ENCODE measurements around the gene LDB2. TPM values are rescaled to one million over a fixed set of nuclear protein-coding genes. Genes with fewer than 3 reads are reported as not detected.

Gene LDB2
- total and polyA plus RNA-seq, 2 experiments from 2014 or later, result 48.6 to 80.1 TPM

DNA sequence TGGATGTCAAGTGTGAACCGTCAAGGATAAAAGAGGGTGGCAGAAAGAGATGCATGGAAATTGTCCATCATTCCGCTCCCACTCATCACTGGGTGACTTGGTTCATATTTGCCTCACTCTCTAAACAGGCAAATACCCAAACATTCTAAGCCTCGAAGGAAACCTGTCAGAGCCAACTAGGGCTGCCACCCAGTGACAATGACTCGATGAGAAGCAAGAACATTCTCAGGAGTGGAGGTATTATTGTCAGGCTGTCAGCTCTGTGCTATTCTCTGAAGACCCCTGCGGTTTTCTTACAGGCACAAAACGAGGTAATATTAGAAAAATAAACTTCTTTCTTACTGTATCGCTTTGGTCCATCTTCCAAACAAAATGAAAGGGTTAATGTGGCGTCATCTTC is 139.6 kb downstream of the LDB2 start (continued):
- TF ChIP-seq, protein P1, sequence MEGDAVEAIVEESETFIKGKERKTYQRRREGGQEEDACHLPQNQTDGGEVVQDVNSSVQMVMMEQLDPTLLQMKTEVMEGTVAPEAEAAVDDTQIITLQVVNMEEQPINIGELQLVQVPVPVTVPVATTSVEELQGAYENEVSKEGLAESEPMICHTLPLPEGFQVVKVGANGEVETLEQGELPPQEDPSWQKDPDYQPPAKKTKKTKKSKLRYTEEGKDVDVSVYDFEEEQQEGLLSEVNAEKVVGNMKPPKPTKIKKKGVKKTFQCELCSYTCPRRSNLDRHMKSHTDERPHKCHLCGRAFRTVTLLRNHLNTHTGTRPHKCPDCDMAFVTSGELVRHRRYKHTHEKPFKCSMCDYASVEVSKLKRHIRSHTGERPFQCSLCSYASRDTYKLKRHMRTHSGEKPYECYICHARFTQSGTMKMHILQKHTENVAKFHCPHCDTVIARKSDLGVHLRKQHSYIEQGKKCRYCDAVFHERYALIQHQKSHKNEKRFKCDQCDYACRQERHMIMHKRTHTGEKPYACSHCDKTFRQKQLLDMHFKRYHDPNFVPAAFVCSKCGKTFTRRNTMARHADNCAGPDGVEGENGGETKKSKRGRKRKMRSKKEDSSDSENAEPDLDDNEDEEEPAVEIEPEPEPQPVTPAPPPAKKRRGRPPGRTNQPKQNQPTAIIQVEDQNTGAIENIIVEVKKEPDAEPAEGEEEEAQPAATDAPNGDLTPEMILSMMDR (conservative IDR thresholded peaks at IDR 0.05; ENCODE audit: low read depth in 2 of 2), result no peak
- TF ChIP-seq CREB1 (CRISPR knock-in tag; IDR thresholded peaks at IDR 0.05; ENCODE audit: low read depth), result no peak
- no peak for TF ChIP-seq EZH2 (IDR thresholded peaks at IDR 0.05; ENCODE audit: low read depth, unreplicated experiment)

DNA sequence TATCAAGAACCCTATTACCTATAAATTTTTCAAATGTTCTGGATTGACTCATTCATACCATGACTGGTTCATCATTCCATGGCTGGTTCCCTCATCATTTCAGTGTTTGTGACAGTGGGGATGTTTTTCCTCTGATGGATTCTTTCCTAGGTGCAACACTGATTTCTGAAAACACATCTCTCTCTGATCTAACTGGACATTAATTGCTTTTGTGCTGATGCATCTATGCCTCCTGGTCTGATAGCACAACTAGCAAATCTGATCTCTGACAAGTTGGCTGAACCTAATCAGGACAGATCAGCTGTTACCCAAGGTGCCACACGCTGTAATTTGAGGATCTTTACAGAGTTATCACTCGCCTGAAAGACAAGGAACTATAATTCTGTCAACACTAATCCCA is 140.2 kb downstream of the LDB2 start:
- Histone ChIP-seq H3K27ac (ENCODE audit: low read depth) (no peak overlapping the region; the same call in 1 of the 2 replicates), H3K36me3 (ENCODE audit: insufficient read depth) (no peaks in the 10 kb centered on the region), H3F3A (replicated peaks; ENCODE audit: low read depth) (no peaks in the 10 kb centered on the region), H3K4me3 (no peak overlapping the region), H3K27me3 (ENCODE audit: insufficient read depth) (no peaks in the 10 kb centered on the region), H4K20me1 (replicated peaks; ENCODE audit: insufficient read depth) (no peaks in the 10 kb centered on the region), H3K79me2 (replicated peaks; ENCODE audit: insufficient read depth) (no peaks in the 10 kb centered on the region; the same call in 1 of the 2 replicates), H3K4me2 (no peak overlapping the region), H2AFZ (no peak overlapping the region), H3K4me1 (ENCODE audit: insufficient read depth) (peaks cover 14% of the 10 kb centered on the region), H3K9me2 (ENCODE audit: insufficient read depth) (peaks cover 5% of the 10 kb centered on the region; the same call in 1 of the 2 replicates)
- Mint-ChIP-seq H3K27me3 (ENCODE audit: insufficient read depth, low read depth, poor library complexity) (no peaks in the 10 kb centered on the region), H3K36me3 (ENCODE audit: low read depth) (peaks cover 27% of the 10 kb centered on the region), H3K4me3 (no peak overlapping the region), H3K4me1 (peaks cover 37% of the 10 kb centered on the region), H3K27ac (no peak overlapping the region), H3K9me3 (no peaks in the 10 kb centered on the region)
- no peak for DNase-seq (ENCODE audit: low spot score)
- ATAC-seq, result no peak
- TF ChIP-seq, protein P2, sequence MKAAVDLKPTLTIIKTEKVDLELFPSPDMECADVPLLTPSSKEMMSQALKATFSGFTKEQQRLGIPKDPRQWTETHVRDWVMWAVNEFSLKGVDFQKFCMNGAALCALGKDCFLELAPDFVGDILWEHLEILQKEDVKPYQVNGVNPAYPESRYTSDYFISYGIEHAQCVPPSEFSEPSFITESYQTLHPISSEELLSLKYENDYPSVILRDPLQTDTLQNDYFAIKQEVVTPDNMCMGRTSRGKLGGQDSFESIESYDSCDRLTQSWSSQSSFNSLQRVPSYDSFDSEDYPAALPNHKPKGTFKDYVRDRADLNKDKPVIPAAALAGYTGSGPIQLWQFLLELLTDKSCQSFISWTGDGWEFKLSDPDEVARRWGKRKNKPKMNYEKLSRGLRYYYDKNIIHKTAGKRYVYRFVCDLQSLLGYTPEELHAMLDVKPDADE (IDR thresholded peaks at IDR 0.05), result no peak
- no peak for TF ChIP-seq ZNF331 (CRISPR knock-in tag; IDR thresholded peaks at IDR 0.05; ENCODE audit: low read depth)
- TF ChIP-seq STAT1 (IDR thresholded peaks at IDR 0.05; ENCODE audit: unreplicated experiment), result no peak
- TF ChIP-seq, protein P3, sequence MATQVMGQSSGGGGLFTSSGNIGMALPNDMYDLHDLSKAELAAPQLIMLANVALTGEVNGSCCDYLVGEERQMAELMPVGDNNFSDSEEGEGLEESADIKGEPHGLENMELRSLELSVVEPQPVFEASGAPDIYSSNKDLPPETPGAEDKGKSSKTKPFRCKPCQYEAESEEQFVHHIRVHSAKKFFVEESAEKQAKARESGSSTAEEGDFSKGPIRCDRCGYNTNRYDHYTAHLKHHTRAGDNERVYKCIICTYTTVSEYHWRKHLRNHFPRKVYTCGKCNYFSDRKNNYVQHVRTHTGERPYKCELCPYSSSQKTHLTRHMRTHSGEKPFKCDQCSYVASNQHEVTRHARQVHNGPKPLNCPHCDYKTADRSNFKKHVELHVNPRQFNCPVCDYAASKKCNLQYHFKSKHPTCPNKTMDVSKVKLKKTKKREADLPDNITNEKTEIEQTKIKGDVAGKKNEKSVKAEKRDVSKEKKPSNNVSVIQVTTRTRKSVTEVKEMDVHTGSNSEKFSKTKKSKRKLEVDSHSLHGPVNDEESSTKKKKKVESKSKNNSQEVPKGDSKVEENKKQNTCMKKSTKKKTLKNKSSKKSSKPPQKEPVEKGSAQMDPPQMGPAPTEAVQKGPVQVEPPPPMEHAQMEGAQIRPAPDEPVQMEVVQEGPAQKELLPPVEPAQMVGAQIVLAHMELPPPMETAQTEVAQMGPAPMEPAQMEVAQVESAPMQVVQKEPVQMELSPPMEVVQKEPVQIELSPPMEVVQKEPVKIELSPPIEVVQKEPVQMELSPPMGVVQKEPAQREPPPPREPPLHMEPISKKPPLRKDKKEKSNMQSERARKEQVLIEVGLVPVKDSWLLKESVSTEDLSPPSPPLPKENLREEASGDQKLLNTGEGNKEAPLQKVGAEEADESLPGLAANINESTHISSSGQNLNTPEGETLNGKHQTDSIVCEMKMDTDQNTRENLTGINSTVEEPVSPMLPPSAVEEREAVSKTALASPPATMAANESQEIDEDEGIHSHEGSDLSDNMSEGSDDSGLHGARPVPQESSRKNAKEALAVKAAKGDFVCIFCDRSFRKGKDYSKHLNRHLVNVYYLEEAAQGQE (IDR thresholded peaks at IDR 0.05; ENCODE audit: unreplicated experiment), result no peak
- no peak for TF ChIP-seq NANOG (IDR thresholded peaks at IDR 0.05; ENCODE audit: borderline replicate concordance)
- TF ChIP-seq EZH2 (IDR thresholded peaks at IDR 0.05; ENCODE audit: low read depth, unreplicated experiment), result no peak
- no peak for TF ChIP-seq EZH2phosphoT487 (IDR thresholded peaks at IDR 0.05; ENCODE audit: unreplicated experiment)
- TF ChIP-seq JUNB (IDR thresholded peaks at IDR 0.05; ENCODE audit: unreplicated experiment), result no peak
- no peak for TF ChIP-seq CREB1 (CRISPR knock-in tag; IDR thresholded peaks at IDR 0.05; ENCODE audit: low read depth)
- no peak for TF ChIP-seq ZNF114 (CRISPR knock-in tag; IDR thresholded peaks at IDR 0.05)
- TF ChIP-seq POLR2AphosphoS5 (IDR thresholded peaks at IDR 0.05; ENCODE audit: low read depth), result no peak
- TF ChIP-seq, protein P1 (conservative IDR thresholded peaks at IDR 0.05; ENCODE audit: low read depth in 2 of 2), result no peak
